CD14-positive monocyte (primary cell): ENCODE measurements around the gene GDI2. TPM values are rescaled to one million over a fixed set of nuclear protein-coding genes. Genes with fewer than 3 reads are reported as not detected.
A peak's percentile ranks its signal among the peaks of the same experiment; 100 is the strongest.

ENCODE experiments used
- DNase-seq, 3 donors: peaks; one replicate each; pipeline ENCODE4 v3.0.0-alpha.2; 2011 to 2022
- H2AFZ ChIP-seq: 2 replicates; pipeline ENCODE4 v1.6.0; 2012; ENCODE audit warnings: mild to moderate bottlenecking, low read depth, low read length, inconsistent platforms; ENCODE audit not compliant: insufficient read depth, poor library complexity, severe bottlenecking
- H3K27ac ChIP-seq, 2 donors: 1 replicate in 1 of 2; 2 replicates in 1 of 2; pipeline ENCODE4 v1.5.1; 2012 to 2013; ENCODE audit warnings: low read length in 2 of 2, control low read depth in 1 of 2, inconsistent platforms in 1 of 2, low read depth in 1 of 2, mild to moderate bottlenecking in 1 of 2
- H3K27me3 ChIP-seq, 2 donors: one replicate each; pipeline versions ENCODE4 v1.6.0 to v1.6.1; 2011 to 2013; ENCODE audit warnings: low read length in 2 of 2; ENCODE audit not compliant: control insufficient read depth in 2 of 2, insufficient read depth in 2 of 2
- H3K36me3 ChIP-seq, 2 donors: replicated peaks in 1 of 2; 1 replicate in 1 of 2; 2 replicates in 1 of 2; pipeline versions ENCODE4 v1.5.1 to v1.6.1; 2012 to 2013; ENCODE audit warnings: low read length in 2 of 2, control low read depth in 1 of 2, inconsistent platforms in 1 of 2, mild to moderate bottlenecking in 1 of 2; ENCODE audit not compliant: insufficient read depth in 2 of 2, control insufficient read depth in 1 of 2
- H3K4me1 ChIP-seq, 2 donors: 1 replicate in 1 of 2; 2 replicates in 1 of 2; pipeline versions ENCODE4 v1.5.1 to v1.6.1; 2012 to 2013; ENCODE audit warnings: low read length in 2 of 2, control low read depth in 1 of 2, inconsistent platforms in 1 of 2, mild to moderate bottlenecking in 1 of 2, moderate library complexity in 1 of 2; ENCODE audit not compliant: insufficient read depth in 2 of 2, control insufficient read depth in 1 of 2
- H3K4me2 ChIP-seq: replicated peaks from 2 replicates; pipeline ENCODE3; 2012; ENCODE audit warnings: low read length, moderate library complexity, mild to moderate bottlenecking; ENCODE audit not compliant: poor library complexity, severe bottlenecking; ENCODE audit errors: extremely low read depth
- H3K4me3 ChIP-seq, 3 experiments: fragments of 200-600 bp in 1 of 3; sonication (generic) in 1 of 3; replicated peaks in 1 of 3; 1 replicate in 2 of 3; 2 replicates in 1 of 3; pipeline ENCODE4 v1.5.1; 2011 to 2013; ENCODE audit warnings: low read length in 3 of 3, mild to moderate bottlenecking in 3 of 3, control low read depth in 2 of 3, low read depth in 2 of 3, inconsistent platforms in 1 of 3, moderate library complexity in 1 of 3
- H3K79me2 ChIP-seq: 2 replicates; pipeline ENCODE4 v1.6.0; 2012; ENCODE audit warnings: mild to moderate bottlenecking, control low read depth, inconsistent platforms, low read length, moderate library complexity; ENCODE audit not compliant: insufficient read depth
- H3K9ac ChIP-seq: 2 replicates; pipeline ENCODE4 v1.6.0; 2017; ENCODE audit warnings: low read length, mild to moderate bottlenecking; ENCODE audit not compliant: insufficient read depth, poor library complexity, severe bottlenecking
- H3K9me3 ChIP-seq, 2 donors: replicated peaks in 1 of 2; 1 replicate in 1 of 2; 2 replicates in 1 of 2; pipeline versions ENCODE4 v1.5.1 to v1.6.1; 2012 to 2013; ENCODE audit warnings: low read length in 2 of 2, control low read depth in 1 of 2; ENCODE audit not compliant: control insufficient read depth in 1 of 2, insufficient read depth in 1 of 2
- H4K20me1 ChIP-seq: 2 replicates; pipeline ENCODE4 v1.6.0; 2012; ENCODE audit warnings: mild to moderate bottlenecking, low read length, control low read depth, moderate library complexity; ENCODE audit not compliant: insufficient read depth
- H3K27ac Mint-ChIP-seq, 7 donors: one replicate each; pipeline ENCODE4 v1.8.0; 2020; ENCODE audit warnings: mild to moderate bottlenecking in 7 of 7, mixed read lengths in 7 of 7, moderate library complexity in 6 of 7, inconsistent platforms in 2 of 7
- H3K27me3 Mint-ChIP-seq, 3 donors: one replicate each; pipeline ENCODE4 v1.8.0; 2021 to 2022; ENCODE audit warnings: low read depth in 3 of 3, mild to moderate bottlenecking in 3 of 3, mixed read lengths in 3 of 3, moderate library complexity in 3 of 3, inconsistent platforms in 1 of 3
- H3K36me3 Mint-ChIP-seq, 2 donors: one replicate each; pipeline ENCODE4 v1.8.0; 2020; ENCODE audit warnings: mixed read lengths in 2 of 2, inconsistent platforms in 1 of 2, mild to moderate bottlenecking in 1 of 2
- H3K4me1 Mint-ChIP-seq: one replicate; pipeline ENCODE4 v1.8.0; 2020; ENCODE audit warnings: mild to moderate bottlenecking, mixed read lengths
- H3K4me3 Mint-ChIP-seq, 2 donors: one replicate each; pipeline ENCODE4 v1.8.0; 2020; ENCODE audit warnings: mild to moderate bottlenecking in 2 of 2, mixed read lengths in 2 of 2, moderate library complexity in 1 of 2
- H3K9me3 Mint-ChIP-seq, 7 donors: one replicate each; pipeline ENCODE4 v1.8.0; 2020 to 2022; ENCODE audit warnings: mixed read lengths in 7 of 7, mild to moderate bottlenecking in 6 of 7, moderate library complexity in 6 of 7, inconsistent platforms in 2 of 7
- WGBS: methylation state at CpG from one replicate; pipeline ENCODE4 v1.1.5; 2013; ENCODE audit warnings: missing lambda C conversion rate; ENCODE audit not compliant: insufficient coverage; 5-methylcytosine and 5-hydroxymethylcytosine counted together
- intact Hi-C, 2 donors: fragments of 100-400 bp; cut with micrococcal nuclease; formaldehyde crosslinking; loops; one replicate each; pipeline versions ENCODE4 v1.15.0 to v1.15.1; 2023
- polyA plus RNA-seq, 3 donors: library from polyadenylated mRNA; depleted of rRNA in 1 of 3; unstranded in 2 of 3; stranded (reverse) in 1 of 3; fragments of 300-500 nt in 2 of 3; fragments of >200 nt in 1 of 3; fragmentation: Illumina TruSeq in 2 of 3; gene quantifications; 1 replicate in 2 of 3; 2 replicates in 1 of 3; pipeline ENCODE4 v1.2.3, GENCODE V29; 2012 to 2021
- TF ChIP-seq, protein P1 (sequence below): fragments of 200-600 bp; IDR thresholded peaks from one replicate; pipeline ENCODE4 v1.8.0; 2022; ENCODE audit warnings: antibody characterized with exemption, mild to moderate bottlenecking

The GDI2 gene
- polyA plus RNA-seq, 3 donors = 100 to 320 (median 316) TPM

DNA sequence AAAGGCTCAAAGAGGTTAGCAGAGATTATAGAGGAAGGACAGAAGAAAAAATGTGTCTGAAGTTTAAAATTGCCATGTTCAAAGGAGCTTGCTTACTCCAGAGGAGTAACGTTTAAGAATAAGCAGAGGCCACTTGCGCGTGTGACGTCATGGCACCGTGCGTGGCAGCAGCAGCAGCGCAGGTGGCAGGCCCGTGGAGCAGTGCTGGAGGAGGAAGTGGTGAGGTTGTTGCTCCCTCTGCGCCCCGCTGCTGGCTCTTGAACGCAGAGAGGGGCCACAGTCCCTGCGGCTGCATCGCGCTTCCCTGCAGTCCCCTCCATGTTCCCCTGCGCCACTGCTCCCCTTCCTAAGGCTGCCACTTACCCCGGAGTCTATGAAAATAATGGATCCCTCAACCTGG lies 37.5 kb downstream of the GDI2 start:
- peaks cover 17% of the 10 kb centered on the region for H3K4me1 Mint-ChIP-seq
- H3K36me3 ChIP-seq = peaks cover 50 to 93% of the 10 kb centered on the region in 2 donors
- no peak overlapping the region for H3K9ac ChIP-seq
- peaks cover 99% of the 10 kb centered on the region for H4K20me1 ChIP-seq
- TF ChIP-seq, protein P1, sequence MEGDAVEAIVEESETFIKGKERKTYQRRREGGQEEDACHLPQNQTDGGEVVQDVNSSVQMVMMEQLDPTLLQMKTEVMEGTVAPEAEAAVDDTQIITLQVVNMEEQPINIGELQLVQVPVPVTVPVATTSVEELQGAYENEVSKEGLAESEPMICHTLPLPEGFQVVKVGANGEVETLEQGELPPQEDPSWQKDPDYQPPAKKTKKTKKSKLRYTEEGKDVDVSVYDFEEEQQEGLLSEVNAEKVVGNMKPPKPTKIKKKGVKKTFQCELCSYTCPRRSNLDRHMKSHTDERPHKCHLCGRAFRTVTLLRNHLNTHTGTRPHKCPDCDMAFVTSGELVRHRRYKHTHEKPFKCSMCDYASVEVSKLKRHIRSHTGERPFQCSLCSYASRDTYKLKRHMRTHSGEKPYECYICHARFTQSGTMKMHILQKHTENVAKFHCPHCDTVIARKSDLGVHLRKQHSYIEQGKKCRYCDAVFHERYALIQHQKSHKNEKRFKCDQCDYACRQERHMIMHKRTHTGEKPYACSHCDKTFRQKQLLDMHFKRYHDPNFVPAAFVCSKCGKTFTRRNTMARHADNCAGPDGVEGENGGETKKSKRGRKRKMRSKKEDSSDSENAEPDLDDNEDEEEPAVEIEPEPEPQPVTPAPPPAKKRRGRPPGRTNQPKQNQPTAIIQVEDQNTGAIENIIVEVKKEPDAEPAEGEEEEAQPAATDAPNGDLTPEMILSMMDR = no peak
- DNase-seq = peak; percentile 16 to 64 (median 33)
- peak overlapping the region; percentile 9 to 45 for H3K27ac ChIP-seq
- H3K79me2 ChIP-seq = peaks cover 94% of the 10 kb centered on the region
- H3K27me3 ChIP-seq = no peaks in the 10 kb centered on the region
- H3K27ac Mint-ChIP-seq = peak overlapping the region in 6 of 7 donors; percentile 57 to 81 (median 74)
- no peak overlapping the region for H3K4me3 ChIP-seq
- intact Hi-C loops = no loop called here
- 20% methylated on average over 13 of the region's 16 CpGs for WGBS
- no peak overlapping the region for H3K4me2 ChIP-seq
- H3K9me3 Mint-ChIP-seq = no peaks in the 10 kb centered on the region
- peaks cover 0 to 6% of the 10 kb centered on the region in 2 donors for H3K4me1 ChIP-seq
- no peaks in the 10 kb centered on the region for H3K27me3 Mint-ChIP-seq
- no peak overlapping the region for H3K4me3 Mint-ChIP-seq
- no peak overlapping the region for H2AFZ ChIP-seq
- peaks cover 64 to 79% of the 10 kb centered on the region in 2 donors for H3K36me3 Mint-ChIP-seq
- H3K9me3 ChIP-seq = no peaks in the 10 kb centered on the region

DNA sequence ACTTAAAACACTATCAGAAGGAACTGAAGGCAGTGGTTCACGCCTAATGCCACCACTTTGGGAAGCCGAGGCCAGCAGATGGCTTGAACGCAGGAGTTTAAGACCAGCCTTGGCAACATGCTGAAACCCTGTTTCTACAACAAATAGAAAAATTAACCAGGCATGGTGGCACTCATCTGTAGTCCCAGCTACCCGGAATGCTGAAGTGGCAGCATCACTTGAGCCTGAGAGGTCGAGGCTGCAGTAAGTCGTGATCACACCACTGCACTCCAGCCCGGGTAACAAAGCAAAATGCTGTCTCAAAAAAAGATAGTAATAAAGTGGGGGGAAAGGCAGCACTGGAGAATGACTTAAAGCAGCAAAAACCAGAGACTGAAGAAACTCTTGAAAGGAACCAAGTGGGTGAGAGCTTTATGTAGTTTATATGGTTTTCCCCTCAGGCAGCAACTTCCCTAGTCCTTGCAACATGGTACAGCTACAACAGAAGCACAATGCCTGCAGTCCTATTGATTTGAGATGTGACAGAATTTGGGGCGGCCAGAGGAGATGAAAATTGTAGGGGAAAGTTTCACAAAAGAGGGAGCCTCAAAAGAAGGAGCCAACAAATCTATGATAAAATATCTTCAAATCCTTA lies 38.1 kb downstream of the GDI2 start:
- peak in 1 of 3 donors; percentile 5 for DNase-seq
- peak overlapping the region in 1 of 2 donors; percentile 45 for H3K27ac ChIP-seq
- no peaks in the 10 kb centered on the region for H3K27me3 ChIP-seq
- no peaks in the 10 kb centered on the region for H3K9me3 ChIP-seq
- H3K9me3 Mint-ChIP-seq = no peaks in the 10 kb centered on the region
- peaks cover 51 to 92% of the 10 kb centered on the region in 2 donors for H3K36me3 ChIP-seq
- peaks cover 0 to 6% of the 10 kb centered on the region in 2 donors for H3K4me1 ChIP-seq
- H3K9ac ChIP-seq = no peak overlapping the region
- TF ChIP-seq, protein P1 = no peak
- peaks cover 99% of the 10 kb centered on the region for H4K20me1 ChIP-seq
- H3K4me3 ChIP-seq = no peak overlapping the region
- H3K4me2 ChIP-seq = no peak overlapping the region
- intact Hi-C loops = no loop called here
- H3K27ac Mint-ChIP-seq = peak overlapping the region in 6 of 7 donors; percentile 4 to 81 (median 66)
- H3K4me3 Mint-ChIP-seq = no peak overlapping the region
- H3K4me1 Mint-ChIP-seq = peaks cover 17% of the 10 kb centered on the region
- peaks cover 63 to 80% of the 10 kb centered on the region in 2 donors for H3K36me3 Mint-ChIP-seq
- peaks cover 92% of the 10 kb centered on the region for H3K79me2 ChIP-seq
- peaks cover 0 to 1% (median 0%) of the 10 kb centered on the region in 3 donors for H3K27me3 Mint-ChIP-seq
- WGBS = 97% methylated on average over 6 of the region's 8 CpGs
- H2AFZ ChIP-seq = no peak overlapping the region
